ENCODE data around the gene OSBPL2.
A peak's percentile ranks its signal among the peaks of the same experiment; 100 is the strongest.

Gene OSBPL2

GRCh38 chr20:62246872-62247652, 8.7 kb downstream of the OSBPL2 start:
- TF ChIP-seq, protein P1, sequence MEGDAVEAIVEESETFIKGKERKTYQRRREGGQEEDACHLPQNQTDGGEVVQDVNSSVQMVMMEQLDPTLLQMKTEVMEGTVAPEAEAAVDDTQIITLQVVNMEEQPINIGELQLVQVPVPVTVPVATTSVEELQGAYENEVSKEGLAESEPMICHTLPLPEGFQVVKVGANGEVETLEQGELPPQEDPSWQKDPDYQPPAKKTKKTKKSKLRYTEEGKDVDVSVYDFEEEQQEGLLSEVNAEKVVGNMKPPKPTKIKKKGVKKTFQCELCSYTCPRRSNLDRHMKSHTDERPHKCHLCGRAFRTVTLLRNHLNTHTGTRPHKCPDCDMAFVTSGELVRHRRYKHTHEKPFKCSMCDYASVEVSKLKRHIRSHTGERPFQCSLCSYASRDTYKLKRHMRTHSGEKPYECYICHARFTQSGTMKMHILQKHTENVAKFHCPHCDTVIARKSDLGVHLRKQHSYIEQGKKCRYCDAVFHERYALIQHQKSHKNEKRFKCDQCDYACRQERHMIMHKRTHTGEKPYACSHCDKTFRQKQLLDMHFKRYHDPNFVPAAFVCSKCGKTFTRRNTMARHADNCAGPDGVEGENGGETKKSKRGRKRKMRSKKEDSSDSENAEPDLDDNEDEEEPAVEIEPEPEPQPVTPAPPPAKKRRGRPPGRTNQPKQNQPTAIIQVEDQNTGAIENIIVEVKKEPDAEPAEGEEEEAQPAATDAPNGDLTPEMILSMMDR (IDR thresholded peaks at IDR 0.05; ENCODE audit: low read length, missing control alignments), result no peak
- no peak overlapping the region for H3K4me3 ChIP-seq (replicated peaks; ENCODE audit: low read depth, low read length)
- DNase-seq (ENCODE audit: low read depth), result no peak

DNA sequence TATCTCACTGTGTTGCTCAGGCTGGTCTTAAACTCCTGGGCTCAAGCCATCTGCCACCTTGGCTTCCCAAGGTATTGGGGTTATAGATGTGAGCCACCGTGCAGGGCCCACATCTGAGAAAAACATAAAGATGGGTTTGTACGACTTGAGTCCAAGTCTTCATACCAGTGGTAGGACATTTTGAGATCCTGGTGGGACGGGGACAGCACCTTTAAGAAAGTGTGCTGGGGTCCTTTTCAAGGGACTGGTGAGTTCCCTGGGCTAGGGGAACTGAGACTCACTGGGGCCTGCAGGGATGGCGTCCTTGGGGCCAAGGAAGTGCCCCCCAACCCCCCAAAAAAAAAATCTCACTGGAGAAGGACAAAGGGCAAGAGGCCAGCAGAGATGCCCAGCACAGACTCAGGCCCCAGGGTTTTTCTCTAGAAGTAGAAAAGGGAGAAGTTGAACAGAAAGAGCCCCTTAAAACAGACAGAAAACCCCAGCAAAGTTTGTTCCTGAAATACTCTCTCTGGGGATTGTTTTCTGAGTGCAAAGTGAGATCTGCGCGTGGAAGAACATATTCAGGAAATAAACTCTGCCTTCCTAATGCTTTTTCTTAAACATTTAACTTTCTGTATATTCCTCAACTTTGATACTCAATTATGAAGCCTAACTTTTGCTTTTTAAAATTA, 10.7 kb downstream of the OSBPL2 start:
- TF ChIP-seq, protein P1 (IDR thresholded peaks at IDR 0.05; ENCODE audit: low read length, missing control alignments), result no peak
- no peak overlapping the region for H3K4me3 ChIP-seq (replicated peaks; ENCODE audit: low read depth, low read length)
- no peak for DNase-seq (ENCODE audit: low read depth)

GRCh38 chr20:62252342-62252966, 14.1 kb downstream of the OSBPL2 start:
- no peak overlapping the region for H3K4me3 ChIP-seq (replicated peaks; ENCODE audit: low read depth, low read length)
- peak; percentile 20 for DNase-seq (ENCODE audit: low read depth)

DNA sequence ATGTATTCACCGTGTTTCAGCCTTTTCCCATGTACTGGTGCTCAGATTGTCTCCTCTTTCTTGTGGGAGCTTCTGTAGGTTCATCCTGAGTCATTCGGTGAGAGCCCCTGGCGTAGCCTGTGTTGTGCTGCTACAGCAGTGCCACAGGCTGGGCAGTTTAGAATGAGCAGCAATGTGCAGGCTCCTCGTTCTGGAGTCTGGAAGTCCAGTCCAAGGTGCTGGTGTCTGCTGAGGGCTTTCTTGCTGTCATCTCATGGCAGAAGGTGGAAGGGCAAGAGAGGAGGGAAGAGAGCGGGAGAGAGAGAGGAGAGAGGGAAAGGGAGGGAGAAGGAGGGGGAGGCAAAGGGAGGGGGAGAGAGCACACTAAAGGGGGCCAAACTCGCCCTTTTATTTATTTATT, 15.1 kb downstream of the OSBPL2 start:
- TF ChIP-seq, protein P1 (IDR thresholded peaks at IDR 0.05; ENCODE audit: low read length, missing control alignments), result no peak
- no peak for DNase-seq (ENCODE audit: low read depth)
- H3K4me3 ChIP-seq (replicated peaks; ENCODE audit: low read depth, low read length), result no peak overlapping the region

More at GRCh38 chr20:62252342-62252966, 14.1 kb downstream of the OSBPL2 start:
- TF ChIP-seq, protein P1 (IDR thresholded peaks at IDR 0.05; ENCODE audit: low read length, missing control alignments), result no peak

DNA sequence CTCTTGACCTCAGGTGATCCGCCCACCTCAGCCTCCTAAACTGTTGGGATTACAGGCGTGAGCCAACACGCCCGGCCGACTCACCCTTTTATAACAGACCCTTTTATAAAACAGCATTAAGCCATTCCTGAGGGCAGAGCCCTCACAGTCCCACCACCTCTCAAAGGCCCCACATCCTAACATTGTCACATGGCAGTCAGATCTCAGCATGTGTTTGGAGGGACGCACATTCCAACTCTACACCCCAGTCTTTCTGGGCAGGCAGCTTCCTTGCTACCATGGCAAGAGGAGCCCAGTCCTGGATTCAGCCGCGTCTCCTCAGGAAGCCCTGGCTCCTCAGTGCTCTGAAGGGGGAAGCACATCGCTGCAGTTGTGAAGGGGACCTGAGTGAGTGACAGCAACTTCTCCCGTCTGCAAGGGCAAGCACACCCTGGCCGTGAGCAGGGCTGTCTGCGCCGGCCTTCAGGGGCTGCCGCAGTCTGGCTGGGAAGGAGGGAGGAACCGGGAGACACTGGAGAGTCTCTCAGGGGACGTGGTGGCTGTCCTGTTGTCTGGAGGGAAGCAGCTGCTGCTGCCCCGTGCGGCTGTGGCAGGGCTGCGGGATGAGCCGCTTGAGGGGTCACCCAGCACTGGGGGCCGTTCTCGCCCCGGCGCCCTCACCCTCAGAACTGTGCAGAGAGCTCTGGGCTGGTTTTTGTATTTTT, 15.9 kb downstream of the OSBPL2 start:
- TF ChIP-seq, protein P1 (IDR thresholded peaks at IDR 0.05; ENCODE audit: low read length, missing control alignments), result no peak
- no peak overlapping the region for H3K4me3 ChIP-seq (replicated peaks; ENCODE audit: low read depth, low read length)
- DNase-seq (ENCODE audit: low read depth), result no peak

- TF ChIP-seq, protein P1 (IDR thresholded peaks at IDR 0.05; ENCODE audit: low read length, missing control alignments), result no peak
- no peak overlapping the region for H3K4me3 ChIP-seq (replicated peaks; ENCODE audit: low read depth, low read length)
- no peak for DNase-seq (ENCODE audit: low read depth)
Observed at GRCh38 chr20:62255976-62256375, 17.7 kb downstream of the OSBPL2 start.
